Measurements from ENCODE around the gene ANKRD6. TPM values are rescaled to one million over a fixed set of nuclear protein-coding genes. Genes with fewer than 3 reads are reported as not detected.

Gene ANKRD6
- total RNA-seq, 4 donors from 2014 or later, result 9.3 to 26.0 (median 12.4) TPM

GRCh38 chr6:89604653-89605052 lies 171.7 kb downstream of the ANKRD6 start:
- DNase-seq (ENCODE audit: low spot score) (no peak), ATAC-seq (ENCODE audit: low FRiP score) (no peak)
- TF ChIP-seq CTCF (IDR thresholded peaks at IDR 0.05), result no peak

- no peak for ATAC-seq (ENCODE audit: low FRiP score)
- DNase-seq (ENCODE audit: low spot score), result no peak
- no peak for TF ChIP-seq CTCF (IDR thresholded peaks at IDR 0.05)
Observed at GRCh38 chr6:89605861-89606260, 172.9 kb downstream of the ANKRD6 start.

- DNase-seq (ENCODE audit: low spot score), result peak; percentile 72
- ATAC-seq (ENCODE audit: low FRiP score), result no peak
- TF ChIP-seq CTCF (IDR thresholded peaks at IDR 0.05), result peak in 2 of 3 donors; percentile 4 to 41
Observed at GRCh38 chr6:89610149-89610642, 177.2 kb downstream of the ANKRD6 start.

- no peak for TF ChIP-seq CTCF (IDR thresholded peaks at IDR 0.05)
- no peak for DNase-seq (ENCODE audit: low spot score)
- no peak for ATAC-seq (ENCODE audit: low FRiP score)
Observed at GRCh38 chr6:89611666-89612065, 178.7 kb downstream of the ANKRD6 start.

- no peak for DNase-seq (ENCODE audit: low spot score)
- TF ChIP-seq CTCF (IDR thresholded peaks at IDR 0.05), result no peak
Observed at GRCh38 chr6:89612121-89612520, 179.2 kb downstream of the ANKRD6 start.

GRCh38 chr6:89613790-89614189 lies 180.8 kb downstream of the ANKRD6 start:
- DNase-seq (ENCODE audit: low spot score) (no peak), ATAC-seq (ENCODE audit: low FRiP score) (no peak)
- no peak for TF ChIP-seq CTCF (IDR thresholded peaks at IDR 0.05)

More at GRCh38 chr6:89612121-89612520, 179.2 kb downstream of the ANKRD6 start:
- no peak for ATAC-seq (ENCODE audit: low FRiP score)

- no peak for TF ChIP-seq CTCF (IDR thresholded peaks at IDR 0.05)
- DNase-seq (ENCODE audit: low spot score) (no peak), ATAC-seq (ENCODE audit: low FRiP score) (no peak)
Observed at GRCh38 chr6:89615882-89616281, 182.9 kb downstream of the ANKRD6 start.

Measured in omental fat pad (tissue), 4 donors.